ENCODE results near the gene SEMA3E. TPM values are rescaled to one million over a fixed set of nuclear protein-coding genes. Genes with fewer than 3 reads are reported as not detected.

SEMA3E gene
- total and polyA plus RNA-seq, 7 donors: under 0.01 to 16.3 (median 7.8) TPM

GRCh38 chr7:83419013-83419412 is 229.9 kb downstream of the SEMA3E start:
- Histone ChIP-seq H3K4me1 (no peaks in the 10 kb centered on the region), H3K4me3 (no peak overlapping the region), H3K27ac (no peak overlapping the region), H3K9me3 (no peaks in the 10 kb centered on the region), H3K36me3 (no peaks in the 10 kb centered on the region), H3K27me3 (no peaks in the 10 kb centered on the region)
- TF ChIP-seq POLR2A (IDR thresholded peaks at IDR 0.05): no peak
- 84 to 91% methylated on average over 1 of the region's 1 CpG for WGBS, 2 donors
- intact Hi-C loops (cut with DNase I): no loop called here
- DNase-seq: no peak

- no peak for DNase-seq
- no peak overlapping the region for H3K27ac ChIP-seq
- intact Hi-C loops (cut with DNase I): loop anchor here (2.0 kb wide), 1 partner anchor 237 kb away; no protein-coding TSS in a partner anchor
- H3K27me3 ChIP-seq: no peaks in the 10 kb centered on the region
- TF ChIP-seq POLR2A (IDR thresholded peaks at IDR 0.05) (no peak), EP300 (IDR thresholded peaks at IDR 0.05) (no peak), CTCF (IDR thresholded peaks at IDR 0.05) (no peak), POLR2AphosphoS5 (IDR thresholded peaks at IDR 0.05) (no peak)
- no peak overlapping the region for H3K4me3 ChIP-seq
- WGBS, 2 donors: 54% methylated on average over 2 of the region's 2 CpGs
- no peaks in the 10 kb centered on the region for H3K4me1 ChIP-seq
- H3K36me3 ChIP-seq: no peaks in the 10 kb centered on the region
- no peaks in the 10 kb centered on the region for H3K9me3 ChIP-seq
These were observed 233.1 kb downstream of the SEMA3E start for GRCh38 chr7:83415840-83416239.

- WGBS, 2 donors: 38 to 41% methylated on average over 2 of the region's 2 CpGs
- H3K9me3 ChIP-seq: no peaks in the 10 kb centered on the region
- H3K27me3 ChIP-seq: no peaks in the 10 kb centered on the region
- intact Hi-C loops (cut with DNase I): loop anchor here (2.0 kb wide), 1 partner anchor 238 kb away; no protein-coding TSS in a partner anchor
- H3K27ac ChIP-seq: no peak overlapping the region
- H3K4me1 ChIP-seq: no peaks in the 10 kb centered on the region
- TF ChIP-seq POLR2A (IDR thresholded peaks at IDR 0.05): no peak
- no peak overlapping the region for H3K4me3 ChIP-seq
- no peak for DNase-seq
- H3K36me3 ChIP-seq: no peaks in the 10 kb centered on the region
These were observed 234.0 kb downstream of the SEMA3E start for GRCh38 chr7:83414947-83415346.

GRCh38 chr7:83413831-83414230 is 235.1 kb downstream of the SEMA3E start:
- Histone ChIP-seq H3K9me3 (no peaks in the 10 kb centered on the region), H3K4me1 (no peaks in the 10 kb centered on the region), H3K27ac (no peak overlapping the region), H3K27me3 (no peaks in the 10 kb centered on the region), H3K4me3 (no peak overlapping the region), H3K36me3 (no peaks in the 10 kb centered on the region)
- 39 to 48% methylated on average over 4 of the region's 4 CpGs for WGBS, 2 donors
- TF ChIP-seq EP300 (IDR thresholded peaks at IDR 0.05): no peak
- no peak for TF ChIP-seq POLR2A (IDR thresholded peaks at IDR 0.05)
- TF ChIP-seq CTCF (IDR thresholded peaks at IDR 0.05): no peak
- no peak for TF ChIP-seq POLR2AphosphoS5 (IDR thresholded peaks at IDR 0.05)
- intact Hi-C loops (cut with DNase I): loop anchor here (2.0 kb wide), 1 partner anchor 239 kb away; no protein-coding TSS in a partner anchor
- DNase-seq: no peak

- DNase-seq: no peak
- H3K4me3 ChIP-seq: no peak overlapping the region
- no peaks in the 10 kb centered on the region for H3K36me3 ChIP-seq
- H3K27me3 ChIP-seq: no peaks in the 10 kb centered on the region
- no peaks in the 10 kb centered on the region for H3K4me1 ChIP-seq
- H3K27ac ChIP-seq: no peak overlapping the region
- no peaks in the 10 kb centered on the region for H3K9me3 ChIP-seq
- no peak for TF ChIP-seq CTCF (IDR thresholded peaks at IDR 0.05)
- no peak for TF ChIP-seq POLR2AphosphoS5 (IDR thresholded peaks at IDR 0.05)
- TF ChIP-seq POLR2A (IDR thresholded peaks at IDR 0.05): no peak
- no peak for TF ChIP-seq EP300 (IDR thresholded peaks at IDR 0.05)
- intact Hi-C loops (cut with DNase I): no loop called here
- 67 to 83% methylated on average over 2 of the region's 2 CpGs for WGBS, 2 donors
These were observed 235.5 kb downstream of the SEMA3E start for GRCh38 chr7:83413424-83413823.

- no peak for TF ChIP-seq EP300 (IDR thresholded peaks at IDR 0.05)
- no peak for TF ChIP-seq POLR2A (IDR thresholded peaks at IDR 0.05)
- TF ChIP-seq CTCF (IDR thresholded peaks at IDR 0.05): peak in 3 of 4 experiments; percentile 35 to 64 (median 45)
- H3K4me1 ChIP-seq: no peaks in the 10 kb centered on the region
- no peaks in the 10 kb centered on the region for H3K9me3 ChIP-seq
- WGBS, 2 donors: 27 to 28% methylated on average over 3 of the region's 3 CpGs
- no peak overlapping the region for H3K27ac ChIP-seq
- no peak for DNase-seq
- intact Hi-C loops (cut with DNase I): no loop called here
- H3K36me3 ChIP-seq: no peaks in the 10 kb centered on the region
- H3K27me3 ChIP-seq: no peaks in the 10 kb centered on the region
- H3K4me3 ChIP-seq: no peak overlapping the region
These were observed 237.8 kb downstream of the SEMA3E start for GRCh38 chr7:83410989-83411591.
